GM11168 (cell line): ENCODE results near the gene DLEC1.

ENCODE experiments used
- in situ Hi-C: fragments of 300-500 bp; cut with MboI; formaldehyde crosslinking; loops from one replicate; pipeline ENCODE4 v1.12.0; 2022; ENCODE audit warnings: low sequenced_read_pairs; ENCODE audit not compliant: unreplicated experiment

The DLEC1 gene

GRCh38 chr3:38099518-38099917 is 60.5 kb downstream of the DLEC1 start:
- in situ Hi-C loops: no loop called here

- in situ Hi-C loops: no loop called here
Observed at GRCh38 chr3:38100498-38100897, 61.5 kb downstream of the DLEC1 start.

GRCh38 chr3:38101811-38102443 is 62.9 kb downstream of the DLEC1 start:
- in situ Hi-C loops: no loop called here

- in situ Hi-C loops: no loop called here
Observed at GRCh38 chr3:38102444-38102814, 63.4 kb downstream of the DLEC1 start.

- in situ Hi-C loops: no loop called here
Observed at GRCh38 chr3:38105525-38105924, 66.5 kb downstream of the DLEC1 start.

- in situ Hi-C loops: no loop called here
Observed at GRCh38 chr3:38107911-38108648, 69.1 kb downstream of the DLEC1 start.

- in situ Hi-C loops: no loop called here
Observed at GRCh38 chr3:38108649-38109579, 69.9 kb downstream of the DLEC1 start.

- in situ Hi-C loops: no loop called here
Observed at GRCh38 chr3:38109580-38110313, 70.7 kb downstream of the DLEC1 start.

- in situ Hi-C loops: no loop called here
Observed at GRCh38 chr3:38110314-38111050, 71.5 kb downstream of the DLEC1 start.

GRCh38 chr3:38111201-38111600 is 72.2 kb downstream of the DLEC1 start:
- in situ Hi-C loops: no loop called here

GRCh38 chr3:38111696-38112377 is 72.8 kb downstream of the DLEC1 start:
- in situ Hi-C loops: no loop called here

GRCh38 chr3:38112378-38112761 is 73.4 kb downstream of the DLEC1 start:
- in situ Hi-C loops: no loop called here

GRCh38 chr3:38114052-38114874 is 75.3 kb downstream of the DLEC1 start:
- in situ Hi-C loops: no loop called here

- in situ Hi-C loops: no loop called here
Observed at GRCh38 chr3:38114875-38115644, 76.1 kb downstream of the DLEC1 start.

GRCh38 chr3:38115645-38116427 is 76.8 kb downstream of the DLEC1 start:
- in situ Hi-C loops: no loop called here

GRCh38 chr3:38116471-38117162 is 77.6 kb downstream of the DLEC1 start:
- in situ Hi-C loops: no loop called here
